ENCODE measurements around the gene TFB2M.
A peak's percentile ranks its signal among the peaks of the same experiment; 100 is the strongest.
"Not testable (repeated sequence)": the region's sequence is repeated elsewhere in the genome, so short reads cannot be mapped to it uniquely, and the experiment has no call there.

The TFB2M gene
- 13.1 to 51.8 (median 15.4) reads per million in 3 experiments for total RNA-seq

GRCh38 chr1:246566128-246566812 is at the start of gene TFB2M, which contains the start of gene CNST:
Gene TFB2M, minus strand, starts transcription at chr1:246566261. Its CDS starts 123 bp downstream, at chr1:246566138.
Gene CNST, plus strand, starts transcription at chr1:246566456. Its CDS starts 25,107 bp downstream, at chr1:246591563.
- peak; percentile 90 for DNase-seq

- DNase-seq, result no peak
Measured at GRCh38 chr1:246613096-246613758, 47.2 kb upstream of the TFB2M start.

- no peak for DNase-seq
Measured at GRCh38 chr1:246609632-246610031, 43.6 kb upstream of the TFB2M start.

GRCh38 chr1:246608616-246609376 is 42.7 kb upstream of the TFB2M start:
- DNase-seq, result no peak

DNA sequence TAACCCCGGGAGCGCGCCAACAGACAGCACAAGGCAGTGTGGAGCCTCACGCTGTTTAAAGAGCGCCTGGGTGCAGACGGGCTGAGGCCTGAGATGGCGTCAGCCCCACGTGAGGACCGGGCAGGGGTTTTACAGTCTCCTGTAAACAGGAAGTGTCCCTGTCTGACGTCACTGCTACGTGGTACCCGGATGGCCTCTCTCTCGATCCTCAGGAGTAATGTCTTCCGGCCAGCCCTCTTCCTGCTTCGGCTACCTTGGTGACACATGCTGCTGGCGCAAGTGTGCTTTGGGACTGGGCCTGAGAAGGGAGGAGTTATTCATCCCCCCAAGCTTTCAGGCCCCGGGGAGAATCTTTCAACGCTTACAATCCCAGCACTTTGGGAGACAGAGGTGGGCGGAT is 41.4 kb upstream of the TFB2M start:
- no peak for DNase-seq

DNA sequence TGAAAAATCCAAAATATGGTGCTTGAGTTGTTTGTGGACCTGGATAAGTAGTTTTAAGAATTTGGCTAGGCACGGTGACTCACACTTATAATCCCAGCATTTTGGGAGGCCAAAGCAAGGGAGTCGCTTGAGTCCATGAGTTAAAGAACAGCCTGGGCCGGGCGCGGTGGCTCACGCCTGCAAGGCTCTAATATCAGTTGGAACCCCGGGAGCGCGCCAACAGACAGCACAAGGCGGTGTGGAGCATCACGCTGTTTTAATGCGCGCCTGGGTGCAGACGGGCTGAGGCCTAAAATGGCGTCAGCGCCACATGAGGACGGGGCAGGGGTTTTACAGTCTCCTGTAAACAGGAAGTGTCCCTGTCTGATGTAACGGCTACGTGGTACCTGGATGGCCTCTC is 39.2 kb upstream of the TFB2M start:
- DNase-seq, result not testable (repeated sequence)

DNA sequence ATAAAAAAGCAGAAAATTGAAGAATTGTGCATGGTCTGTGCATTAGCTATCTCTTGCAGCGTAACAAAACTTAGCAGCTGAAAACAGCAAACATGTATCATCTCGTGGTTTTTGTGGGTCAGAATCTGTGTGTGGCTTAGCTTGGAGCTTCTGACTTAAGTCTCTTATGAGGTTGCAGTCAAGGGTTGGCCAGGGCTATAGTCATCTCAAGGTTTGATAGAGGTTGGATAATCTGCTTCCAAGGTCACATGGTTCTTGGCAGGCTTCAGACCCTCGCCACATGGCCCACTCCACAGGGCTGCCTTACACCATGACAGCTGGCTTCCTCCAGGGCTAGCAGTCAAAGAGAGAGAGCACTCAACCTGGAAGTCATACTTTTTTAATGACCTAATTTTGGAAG is 36.1 kb upstream of the TFB2M start:
- DNase-seq, result no peak

DNA sequence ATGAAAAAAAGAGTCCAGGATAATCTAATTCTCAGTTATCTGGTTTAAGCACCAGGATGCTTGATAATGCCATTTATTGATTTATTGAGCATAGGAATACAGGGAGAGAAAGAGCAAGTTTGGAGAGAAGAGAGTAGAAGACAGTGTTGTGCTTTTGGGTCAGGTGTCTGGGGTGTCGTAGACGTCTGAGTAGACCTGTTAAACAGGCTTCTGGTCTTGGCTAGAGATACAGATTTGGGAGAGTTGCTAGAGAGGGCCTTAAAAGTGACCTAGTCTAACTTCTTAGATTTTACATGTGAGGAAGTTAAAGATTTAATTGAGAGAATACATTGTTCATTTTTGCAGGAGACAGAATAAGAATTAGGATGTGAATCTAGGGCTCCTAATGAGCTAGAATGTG is 34.5 kb upstream of the TFB2M start:
- no peak for DNase-seq

DNA sequence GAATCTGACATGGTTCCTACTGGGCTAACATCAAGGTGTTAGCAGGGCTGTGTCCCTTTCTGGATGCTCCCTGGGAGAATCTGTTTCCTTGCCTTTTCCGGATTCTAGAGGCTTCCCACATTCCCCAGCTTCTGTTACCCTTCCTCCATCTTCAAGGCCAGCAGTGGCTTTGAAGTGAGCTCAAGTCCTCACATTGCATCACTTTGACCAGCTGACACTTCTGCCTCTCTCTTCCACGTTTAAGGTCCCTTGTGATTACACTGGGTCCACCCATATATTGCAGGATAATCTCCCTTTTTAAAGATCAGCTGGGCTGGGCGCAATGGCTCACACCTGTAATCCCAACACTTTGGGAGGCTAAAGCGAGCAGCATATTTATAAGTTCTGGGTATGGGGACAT is 33.3 kb upstream of the TFB2M start:
- no peak for DNase-seq

DNA sequence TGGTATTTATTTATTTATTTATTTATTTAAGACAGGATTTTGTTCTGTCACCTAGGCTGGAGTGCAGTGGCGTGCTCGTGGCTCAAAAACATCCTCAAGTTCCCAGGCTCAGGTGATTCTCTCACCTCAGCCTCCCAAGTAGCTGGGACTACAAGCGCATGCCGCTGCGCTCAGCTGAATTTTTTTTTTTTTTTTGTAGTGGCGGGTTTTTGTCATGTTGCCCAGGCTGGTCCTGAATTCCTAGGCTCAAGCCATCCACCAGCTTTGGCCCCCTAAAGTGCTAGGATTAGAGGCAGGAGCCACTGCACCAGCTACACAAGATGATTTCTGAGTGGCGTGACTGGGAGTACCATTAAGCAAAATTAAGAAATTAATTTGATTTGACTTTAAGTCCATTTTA is 31.9 kb upstream of the TFB2M start:
- DNase-seq, result no peak

DNA sequence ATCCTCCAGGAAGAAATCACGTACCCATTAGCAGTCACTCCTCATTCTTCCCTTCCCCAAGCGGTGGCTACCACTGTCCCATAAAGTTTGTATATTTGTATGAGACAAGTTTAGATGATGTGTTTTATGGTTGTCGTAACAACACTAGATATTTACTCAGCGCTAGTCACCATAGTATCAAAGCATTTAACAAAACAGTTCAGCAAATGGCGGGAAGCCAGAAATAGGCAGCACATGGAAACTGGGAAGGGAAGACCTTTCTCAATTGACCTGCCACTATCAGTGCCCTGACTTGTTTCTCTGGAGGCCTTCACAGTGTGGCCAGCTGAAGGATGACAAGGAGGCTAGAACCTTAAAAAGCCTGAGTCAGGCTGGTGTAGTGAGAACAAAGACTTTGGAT is 31.3 kb upstream of the TFB2M start:
- no peak for DNase-seq

DNA sequence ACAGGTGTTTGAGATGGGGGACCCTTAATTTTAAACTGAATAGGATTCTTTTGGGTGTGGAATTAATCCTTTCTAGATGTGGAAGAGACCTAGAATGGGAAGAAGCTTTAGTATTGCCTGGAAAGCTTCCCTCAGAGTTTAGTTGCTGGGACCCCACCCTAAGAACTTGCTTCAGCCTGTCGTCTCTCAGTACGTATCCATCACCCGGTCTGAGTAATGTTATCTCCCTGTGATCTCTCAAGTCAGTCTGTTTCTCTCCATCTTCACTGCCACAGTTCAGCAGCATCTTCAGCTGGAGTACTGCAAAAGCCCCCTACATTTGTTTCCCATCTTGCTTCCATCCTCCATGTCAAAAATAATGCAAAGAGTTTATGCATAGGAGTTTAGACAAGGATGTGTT is 29.1 kb upstream of the TFB2M start:
- no peak for DNase-seq

DNA sequence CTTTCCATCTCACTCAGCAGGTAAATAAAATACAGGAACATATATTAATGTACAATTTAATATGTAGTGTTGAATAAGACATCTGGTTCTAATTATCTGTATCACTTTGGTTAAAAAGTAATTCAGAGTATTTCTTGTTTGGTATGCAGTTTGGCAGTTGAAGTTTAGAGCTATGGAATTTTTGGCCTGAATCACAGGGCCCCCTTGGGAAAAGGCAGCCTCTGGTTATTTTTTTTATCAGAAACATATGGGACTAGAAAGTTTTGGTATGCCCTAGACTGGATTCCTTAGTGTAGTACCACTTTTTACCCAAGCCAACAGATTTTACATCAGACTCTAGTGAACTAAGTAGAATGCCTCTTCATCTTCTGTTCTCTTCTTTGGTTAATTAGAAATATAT is 26.6 kb upstream of the TFB2M start:
- no peak for DNase-seq

DNA sequence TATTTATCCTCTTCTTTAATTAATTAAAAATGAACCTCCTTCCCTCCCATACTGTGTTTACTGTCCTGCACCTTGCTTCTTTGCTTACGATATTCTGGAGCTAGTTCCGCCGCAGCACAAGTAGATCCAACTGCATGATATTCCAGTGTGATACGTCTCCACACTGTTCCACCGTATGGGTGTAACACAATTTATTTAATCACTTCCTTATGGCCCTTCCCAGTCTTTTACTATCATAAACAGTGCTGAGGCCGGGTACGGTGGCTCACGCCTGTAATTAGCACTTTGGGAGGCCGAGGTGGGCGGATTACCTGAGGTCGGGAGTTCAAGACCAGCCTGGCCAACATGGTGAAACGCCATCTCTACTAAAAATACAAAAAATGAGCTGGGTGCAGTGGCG is 25.9 kb upstream of the TFB2M start:
- no peak for DNase-seq

- no peak for DNase-seq
Measured at GRCh38 chr1:246591504-246591903, 25.4 kb upstream of the TFB2M start.

- no peak for DNase-seq
Measured at GRCh38 chr1:246591047-246591446, 25.0 kb upstream of the TFB2M start.

GRCh38 chr1:246589919-246590318 is 23.9 kb upstream of the TFB2M start:
- DNase-seq, result not testable (repeated sequence)

DNA sequence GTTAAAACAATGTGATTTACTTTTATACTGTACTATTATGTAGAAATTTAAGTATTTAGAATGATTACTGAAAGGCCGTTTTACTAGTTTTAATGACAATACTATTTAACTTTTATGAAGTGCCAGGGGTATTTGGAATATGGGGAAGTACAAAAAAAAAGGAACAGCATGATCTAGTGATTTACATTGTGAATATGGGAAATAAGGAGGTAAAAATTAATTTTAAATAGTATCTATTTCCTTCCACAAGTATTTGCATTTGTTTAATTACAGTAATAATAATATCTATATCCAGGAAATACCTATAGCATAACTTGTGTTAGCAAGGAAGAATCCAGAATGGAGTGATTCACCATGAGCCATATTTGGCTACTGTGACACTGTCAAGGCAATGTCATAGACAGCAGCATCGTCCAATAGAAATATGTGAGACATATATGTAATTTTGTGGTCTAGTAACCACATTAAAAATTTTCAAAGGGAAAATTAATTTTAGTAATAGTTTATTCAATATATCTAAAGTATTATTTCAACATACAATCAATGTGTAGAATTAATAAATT is 22.2 kb upstream of the TFB2M start:
- DNase-seq, result no peak

DNA sequence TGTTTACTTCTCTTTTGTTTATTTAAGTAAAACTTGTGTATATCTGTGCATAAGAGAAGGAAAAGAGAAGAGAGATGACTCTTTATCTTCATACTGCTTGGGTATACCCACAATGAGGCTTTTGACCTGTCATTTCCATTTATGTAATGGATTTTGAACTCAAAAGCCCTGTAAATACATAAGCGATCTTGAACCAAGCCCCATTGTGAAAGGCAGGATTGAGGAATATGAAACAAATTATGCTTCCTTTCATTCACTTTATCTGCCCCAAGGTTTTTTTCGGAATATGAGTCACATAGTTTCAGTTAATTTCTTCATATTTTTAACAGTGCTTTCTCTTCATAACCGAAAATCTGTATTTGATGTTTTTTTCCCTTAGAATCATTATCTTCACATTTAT is 21.5 kb upstream of the TFB2M start:
- DNase-seq, result no peak

- no peak for DNase-seq
Measured at GRCh38 chr1:246587032-246587431, 21.0 kb upstream of the TFB2M start.

DNA sequence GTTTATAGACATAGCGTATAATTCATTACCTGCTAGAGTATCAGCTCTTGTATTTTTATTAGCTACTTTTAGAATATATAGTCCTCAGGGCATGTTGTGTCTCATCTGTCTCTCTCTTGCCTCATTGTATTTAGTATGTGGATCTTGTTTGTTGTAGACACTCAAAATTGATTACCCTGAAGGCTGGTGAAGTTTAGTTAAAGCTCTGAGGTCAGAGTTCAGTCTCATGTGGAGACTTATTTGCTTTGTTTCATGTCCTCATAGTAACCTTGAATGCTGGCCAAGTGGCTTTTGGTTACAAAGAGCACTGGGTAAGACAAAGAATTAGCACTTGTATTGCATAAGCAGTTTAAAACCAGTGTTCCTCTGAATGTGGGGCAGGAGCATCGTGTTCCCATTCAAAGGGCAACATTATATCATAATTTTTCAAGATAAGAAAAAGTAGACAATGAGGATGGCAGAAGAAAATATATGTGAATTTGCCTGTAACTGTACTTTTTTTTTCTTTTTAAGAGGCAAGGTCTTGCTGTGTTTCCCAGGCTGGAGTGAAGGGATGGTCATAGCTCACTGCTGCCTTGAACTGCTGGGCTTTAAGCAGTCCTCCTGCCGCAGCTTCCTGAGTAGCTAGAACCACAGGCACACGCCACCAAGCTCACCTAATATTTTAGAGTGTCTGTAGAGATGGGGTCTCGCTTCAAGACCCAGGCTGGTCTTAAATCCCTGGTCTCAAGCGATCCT is 17.6 kb upstream of the TFB2M start:
- DNase-seq, result no peak

GRCh38 chr1:246583056-246583440 is 17.0 kb upstream of the TFB2M start:
- DNase-seq, result no peak

Data from central memory CD4-positive, alpha-beta T cell (primary cell).